ENCODE measurements around the gene CREB5.

CREB5 gene

DNA sequence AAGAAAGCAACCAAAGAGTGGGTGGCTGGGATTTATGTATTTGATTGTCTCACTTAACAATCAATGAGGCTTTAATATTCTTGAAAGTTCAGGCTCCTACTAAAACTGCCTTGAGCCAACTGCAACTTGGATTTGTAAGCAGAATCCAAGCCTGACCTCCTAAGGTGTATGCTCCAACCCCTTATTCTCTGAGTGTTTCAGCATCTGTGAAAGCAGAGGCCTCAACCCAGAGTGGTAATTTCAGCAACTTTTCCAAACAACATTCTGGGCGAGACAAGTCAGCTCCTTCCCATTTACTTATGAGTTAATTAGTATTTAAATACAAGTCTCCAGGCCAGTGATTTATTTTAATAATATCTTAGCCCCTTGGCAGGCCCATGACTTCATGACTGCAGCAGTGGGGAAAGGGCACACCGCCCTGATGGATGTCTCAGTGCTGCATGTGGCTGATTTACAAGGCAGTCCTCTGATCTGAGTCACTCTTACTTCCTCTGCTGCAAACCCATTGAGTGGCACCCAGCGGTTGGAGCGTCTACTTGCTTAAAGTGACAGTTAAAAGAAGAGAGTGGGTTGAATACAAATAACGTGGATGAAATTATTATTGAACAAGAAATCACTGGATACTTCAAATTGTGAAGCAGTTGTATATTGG is 336.7 kb downstream of the CREB5 start:
- peak; percentile 4 for DNase-seq
- ATAC-seq (ENCODE audit: insufficient read depth, low read depth) = no peak
- Histone ChIP-seq H3K9ac (ENCODE audit: low read depth, low read length) (no peak overlapping the region), H3K27me3 (ENCODE audit: insufficient read depth, low read length, poor library complexity) (peaks cover 19% of the 10 kb centered on the region), H3K36me3 (ENCODE audit: insufficient read depth, low read length) (no peaks in the 10 kb centered on the region), H3K4me3 (ENCODE audit: low read depth in 1 of 2, low read length in 2 of 2) (no peak overlapping the region), H3K4me2 (ENCODE audit: insufficient read depth, low read length) (no peak overlapping the region), H2AFZ (ENCODE audit: low read depth, low read length) (no peak overlapping the region), H3K4me1 (ENCODE audit: insufficient read depth, low read length) (no peaks in the 10 kb centered on the region), H3K27ac (ENCODE audit: low read length) (no peak overlapping the region), H3K9me3 (ENCODE audit: insufficient read depth, low read length, severe bottlenecking) (no peaks in the 10 kb centered on the region), H3K79me2 (ENCODE audit: insufficient read depth, low read length) (no peaks in the 10 kb centered on the region), H4K20me1 (ENCODE audit: insufficient read depth, low read length) (0 out of 2 replicates have a peak, but pooled peaks cover 4% of the 10 kb centered on the region)
- TF ChIP-seq EZH2 (IDR thresholded peaks at IDR 0.05; ENCODE audit: borderline replicate concordance, low read depth, low read length, severe bottlenecking) (no peak), CTCF (IDR thresholded peaks at IDR 0.05; ENCODE audit: borderline replicate concordance, extremely low read depth, low read length, poor library complexity, severe bottlenecking) (no peak)

DNA sequence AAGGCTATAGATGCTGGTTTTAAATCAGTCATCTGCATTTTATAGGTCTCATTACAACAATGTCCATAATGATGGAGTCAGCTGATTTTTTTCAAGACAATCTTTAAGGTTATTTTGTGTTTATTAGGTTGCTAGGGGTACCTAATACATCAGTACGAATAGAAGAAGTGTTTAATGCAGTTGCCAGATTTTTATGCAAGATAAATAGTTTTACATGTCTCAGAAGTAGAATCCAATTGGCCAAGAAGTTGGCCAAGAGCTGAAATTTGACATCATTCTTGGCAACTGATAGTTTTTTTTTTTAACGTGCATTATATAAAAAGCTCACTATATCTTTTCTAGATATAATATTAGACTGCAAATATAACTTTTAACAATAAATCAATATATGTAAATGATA is 337.3 kb downstream of the CREB5 start:
- H3K9ac ChIP-seq (ENCODE audit: low read depth, low read length) = no peak overlapping the region
- H3K27me3 ChIP-seq (ENCODE audit: insufficient read depth, low read length, poor library complexity) = peaks cover 19% of the 10 kb centered on the region
- H3K4me3 ChIP-seq (ENCODE audit: low read depth in 1 of 2, low read length in 2 of 2) = no peak overlapping the region
- H2AFZ ChIP-seq (ENCODE audit: low read depth, low read length) = no peak overlapping the region
- H3K36me3 ChIP-seq (ENCODE audit: insufficient read depth, low read length) = no peaks in the 10 kb centered on the region
- H3K79me2 ChIP-seq (ENCODE audit: insufficient read depth, low read length) = no peaks in the 10 kb centered on the region
- 0 out of 2 replicates have a peak, but pooled peaks cover 4% of the 10 kb centered on the region for H4K20me1 ChIP-seq (ENCODE audit: insufficient read depth, low read length)
- H3K4me2 ChIP-seq (ENCODE audit: insufficient read depth, low read length) = no peak overlapping the region
- DNase-seq (no peak), ATAC-seq (ENCODE audit: insufficient read depth, low read depth) (no peak)
- no peaks in the 10 kb centered on the region for H3K9me3 ChIP-seq (ENCODE audit: insufficient read depth, low read length, severe bottlenecking)
- TF ChIP-seq EZH2 (IDR thresholded peaks at IDR 0.05; ENCODE audit: borderline replicate concordance, low read depth, low read length, severe bottlenecking) = no peak
- no peak for TF ChIP-seq CTCF (IDR thresholded peaks at IDR 0.05; ENCODE audit: borderline replicate concordance, extremely low read depth, low read length, poor library complexity, severe bottlenecking)
- H3K27ac ChIP-seq (ENCODE audit: low read length) = no peak overlapping the region
- H3K4me1 ChIP-seq (ENCODE audit: insufficient read depth, low read length) = no peaks in the 10 kb centered on the region

DNA sequence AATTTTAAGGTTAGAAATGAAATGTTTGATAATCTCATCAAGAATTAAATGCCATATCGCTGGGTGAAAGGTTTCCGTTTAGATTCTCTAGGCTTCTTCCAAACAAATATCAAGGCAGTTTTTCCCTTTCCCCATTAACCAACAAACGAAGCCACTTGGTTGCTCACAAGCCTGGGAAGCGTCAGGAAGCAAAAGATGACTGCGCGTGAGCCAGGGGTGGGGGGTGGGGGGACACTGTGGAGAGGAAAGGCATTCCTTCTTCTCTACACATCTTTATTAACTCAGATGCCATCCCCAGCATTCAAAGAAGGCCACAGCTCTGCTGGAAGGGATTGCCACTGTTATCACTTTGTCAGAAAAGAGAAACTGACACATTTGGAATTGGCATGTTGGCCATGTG is 338.7 kb downstream of the CREB5 start:
- H3K27me3 ChIP-seq (ENCODE audit: insufficient read depth, low read length, poor library complexity) = peaks cover 15% of the 10 kb centered on the region
- H3K79me2 ChIP-seq (ENCODE audit: insufficient read depth, low read length) = no peaks in the 10 kb centered on the region
- no peak overlapping the region for H3K4me3 ChIP-seq (ENCODE audit: low read depth in 1 of 2, low read length in 2 of 2)
- DNase-seq (no peak), ATAC-seq (ENCODE audit: insufficient read depth, low read depth) (no peak)
- H3K9me3 ChIP-seq (ENCODE audit: insufficient read depth, low read length, severe bottlenecking) = no peaks in the 10 kb centered on the region
- H3K4me1 ChIP-seq (ENCODE audit: insufficient read depth, low read length) = no peaks in the 10 kb centered on the region
- TF ChIP-seq CTCF (IDR thresholded peaks at IDR 0.05; ENCODE audit: borderline replicate concordance, extremely low read depth, low read length, poor library complexity, severe bottlenecking) (no peak), EZH2 (IDR thresholded peaks at IDR 0.05; ENCODE audit: borderline replicate concordance, low read depth, low read length, severe bottlenecking) (no peak)
- H3K4me2 ChIP-seq (ENCODE audit: insufficient read depth, low read length) = no peak overlapping the region
- no peak overlapping the region for H3K9ac ChIP-seq (ENCODE audit: low read depth, low read length)
- no peak overlapping the region for H3K27ac ChIP-seq (ENCODE audit: low read length)
- 0 out of 2 replicates have a peak, but pooled peaks cover 4% of the 10 kb centered on the region for H4K20me1 ChIP-seq (ENCODE audit: insufficient read depth, low read length)
- no peak overlapping the region for H2AFZ ChIP-seq (ENCODE audit: low read depth, low read length)
- H3K36me3 ChIP-seq (ENCODE audit: insufficient read depth, low read length) = no peaks in the 10 kb centered on the region

Data from DND-41 (cell line).